ENCODE measurements around the gene CEP112.

The CEP112 gene

GRCh38 chr17:66203274-66204015 lies 11.5 kb upstream of the CEP112 start:
- no peak overlapping the region for H3K4me3 ChIP-seq (ENCODE audit: low read length)
- no peaks in the 10 kb centered on the region for H3K36me3 ChIP-seq (ENCODE audit: control insufficient read depth, low read depth, low read length)
- no peak overlapping the region for H3K9ac ChIP-seq (ENCODE audit: low read length)

GRCh38 chr17:66200685-66201092 lies 8.8 kb upstream of the CEP112 start:
- H3K9me3 ChIP-seq (ENCODE audit: control insufficient read depth, low read depth, low read length), result no peaks in the 10 kb centered on the region

More at GRCh38 chr17:66203274-66204015, 11.5 kb upstream of the CEP112 start:
- Histone ChIP-seq H3K27ac (ENCODE audit: low read length) (no peak overlapping the region), H3K27me3 (ENCODE audit: control insufficient read depth, insufficient read depth, low read length) (no peaks in the 10 kb centered on the region), H3K9me3 (ENCODE audit: control insufficient read depth, low read depth, low read length) (peaks cover 1% of the 10 kb centered on the region), H3K4me1 (ENCODE audit: control insufficient read depth, low read depth, low read length) (no peaks in the 10 kb centered on the region)

GRCh38 chr17:66198242-66198641 lies 6.3 kb upstream of the CEP112 start:
- no peaks in the 10 kb centered on the region for H3K36me3 ChIP-seq (ENCODE audit: control insufficient read depth, low read depth, low read length)
- no peaks in the 10 kb centered on the region for H3K27me3 ChIP-seq (ENCODE audit: control insufficient read depth, insufficient read depth, low read length)
- no peaks in the 10 kb centered on the region for H3K9me3 ChIP-seq (ENCODE audit: control insufficient read depth, low read depth, low read length)

More at GRCh38 chr17:66200685-66201092, 8.8 kb upstream of the CEP112 start:
- Histone ChIP-seq H3K27me3 (ENCODE audit: control insufficient read depth, insufficient read depth, low read length) (no peaks in the 10 kb centered on the region), H3K36me3 (ENCODE audit: control insufficient read depth, low read depth, low read length) (no peaks in the 10 kb centered on the region), H3K4me3 (ENCODE audit: low read length) (no peak overlapping the region), H3K4me1 (ENCODE audit: control insufficient read depth, low read depth, low read length) (no peaks in the 10 kb centered on the region), H3K27ac (ENCODE audit: low read length) (no peak overlapping the region), H3K9ac (ENCODE audit: low read length) (no peak overlapping the region)

GRCh38 chr17:66192378-66192687 lies 400 bp upstream of the CEP112 start:
- peak overlapping the region; percentile 9 for H3K9ac ChIP-seq (ENCODE audit: low read length)
- peaks cover 8% of the 10 kb centered on the region for H3K27me3 ChIP-seq (ENCODE audit: control insufficient read depth, insufficient read depth, low read length)
- H3K4me3 ChIP-seq (ENCODE audit: low read length), result peak overlapping the region; percentile 51
- H3K4me1 ChIP-seq (ENCODE audit: control insufficient read depth, low read depth, low read length), result peaks cover 13% of the 10 kb centered on the region
- peak overlapping the region; percentile 19 for H3K27ac ChIP-seq (ENCODE audit: low read length)
- H3K9me3 ChIP-seq (ENCODE audit: control insufficient read depth, low read depth, low read length), result no peaks in the 10 kb centered on the region
- no peaks in the 10 kb centered on the region for H3K36me3 ChIP-seq (ENCODE audit: control insufficient read depth, low read depth, low read length)

More at GRCh38 chr17:66198242-66198641, 6.3 kb upstream of the CEP112 start:
- Histone ChIP-seq H3K9ac (ENCODE audit: low read length) (no peak overlapping the region), H3K4me3 (ENCODE audit: low read length) (no peak overlapping the region), H3K27ac (ENCODE audit: low read length) (no peak overlapping the region), H3K4me1 (ENCODE audit: control insufficient read depth, low read depth, low read length) (no peaks in the 10 kb centered on the region)

- H3K27ac ChIP-seq (ENCODE audit: low read length), result no peak overlapping the region
Measured at GRCh38 chr17:66190738-66191592, 968 bp downstream of the CEP112 start.

GRCh38 chr17:66187718-66188117 lies 4.2 kb downstream of the CEP112 start:
- Histone ChIP-seq H3K4me1 (ENCODE audit: control insufficient read depth, low read depth, low read length) (peaks cover 13% of the 10 kb centered on the region), H3K9ac (ENCODE audit: low read length) (no peak overlapping the region), H3K27me3 (ENCODE audit: control insufficient read depth, insufficient read depth, low read length) (peaks cover 8% of the 10 kb centered on the region), H3K9me3 (ENCODE audit: control insufficient read depth, low read depth, low read length) (no peaks in the 10 kb centered on the region), H3K4me3 (ENCODE audit: low read length) (no peak overlapping the region), H3K36me3 (ENCODE audit: control insufficient read depth, low read depth, low read length) (no peaks in the 10 kb centered on the region), H3K27ac (ENCODE audit: low read length) (no peak overlapping the region)

More at GRCh38 chr17:66190738-66191592, 968 bp downstream of the CEP112 start:
- H3K4me1 ChIP-seq (ENCODE audit: control insufficient read depth, low read depth, low read length), result peaks cover 13% of the 10 kb centered on the region
- no peaks in the 10 kb centered on the region for H3K36me3 ChIP-seq (ENCODE audit: control insufficient read depth, low read depth, low read length)
- H3K9ac ChIP-seq (ENCODE audit: low read length), result peak overlapping the region; percentile 46
- no peaks in the 10 kb centered on the region for H3K9me3 ChIP-seq (ENCODE audit: control insufficient read depth, low read depth, low read length)
- peaks cover 8% of the 10 kb centered on the region for H3K27me3 ChIP-seq (ENCODE audit: control insufficient read depth, insufficient read depth, low read length)
- H3K4me3 ChIP-seq (ENCODE audit: low read length), result peak overlapping the region; percentile 59

- H3K36me3 ChIP-seq (ENCODE audit: control insufficient read depth, low read depth, low read length), result no peaks in the 10 kb centered on the region
- no peak overlapping the region for H3K9ac ChIP-seq (ENCODE audit: low read length)
- H3K4me3 ChIP-seq (ENCODE audit: low read length), result no peak overlapping the region
- no peaks in the 10 kb centered on the region for H3K9me3 ChIP-seq (ENCODE audit: control insufficient read depth, low read depth, low read length)
- H3K27me3 ChIP-seq (ENCODE audit: control insufficient read depth, insufficient read depth, low read length), result peaks cover 5% of the 10 kb centered on the region
- H3K4me1 ChIP-seq (ENCODE audit: control insufficient read depth, low read depth, low read length), result peaks cover 5% of the 10 kb centered on the region
- no peak overlapping the region for H3K27ac ChIP-seq (ENCODE audit: low read length)
Measured at GRCh38 chr17:66185862-66186261, 6.1 kb downstream of the CEP112 start.

- H3K9ac ChIP-seq (ENCODE audit: low read length), result no peak overlapping the region
- no peaks in the 10 kb centered on the region for H3K9me3 ChIP-seq (ENCODE audit: control insufficient read depth, low read depth, low read length)
- no peaks in the 10 kb centered on the region for H3K36me3 ChIP-seq (ENCODE audit: control insufficient read depth, low read depth, low read length)
- H3K27me3 ChIP-seq (ENCODE audit: control insufficient read depth, insufficient read depth, low read length), result no peaks in the 10 kb centered on the region
- H3K4me1 ChIP-seq (ENCODE audit: control insufficient read depth, low read depth, low read length), result no peaks in the 10 kb centered on the region
- no peak overlapping the region for H3K4me3 ChIP-seq (ENCODE audit: low read length)
- H3K27ac ChIP-seq (ENCODE audit: low read length), result no peak overlapping the region
Measured at GRCh38 chr17:66184392-66184791, 7.5 kb downstream of the CEP112 start.

- Histone ChIP-seq H3K27ac (ENCODE audit: low read length) (no peak overlapping the region), H3K9me3 (ENCODE audit: control insufficient read depth, low read depth, low read length) (no peaks in the 10 kb centered on the region), H3K9ac (ENCODE audit: low read length) (no peak overlapping the region), H3K4me1 (ENCODE audit: control insufficient read depth, low read depth, low read length) (no peaks in the 10 kb centered on the region), H3K27me3 (ENCODE audit: control insufficient read depth, insufficient read depth, low read length) (no peaks in the 10 kb centered on the region), H3K4me3 (ENCODE audit: low read length) (no peak overlapping the region), H3K36me3 (ENCODE audit: control insufficient read depth, low read depth, low read length) (no peaks in the 10 kb centered on the region)
Measured at GRCh38 chr17:66183529-66183928, 8.4 kb downstream of the CEP112 start.

GRCh38 chr17:66178642-66179041 lies 13.3 kb downstream of the CEP112 start:
- Histone ChIP-seq H3K36me3 (ENCODE audit: control insufficient read depth, low read depth, low read length) (no peaks in the 10 kb centered on the region), H3K4me3 (ENCODE audit: low read length) (no peak overlapping the region), H3K9me3 (ENCODE audit: control insufficient read depth, low read depth, low read length) (no peaks in the 10 kb centered on the region), H3K27ac (ENCODE audit: low read length) (no peak overlapping the region), H3K9ac (ENCODE audit: low read length) (no peak overlapping the region), H3K4me1 (ENCODE audit: control insufficient read depth, low read depth, low read length) (no peaks in the 10 kb centered on the region), H3K27me3 (ENCODE audit: control insufficient read depth, insufficient read depth, low read length) (no peaks in the 10 kb centered on the region)

- Histone ChIP-seq H3K27ac (ENCODE audit: low read length) (no peak overlapping the region), H3K9ac (ENCODE audit: low read length) (no peak overlapping the region), H3K36me3 (ENCODE audit: control insufficient read depth, low read depth, low read length) (no peaks in the 10 kb centered on the region), H3K4me1 (ENCODE audit: control insufficient read depth, low read depth, low read length) (no peaks in the 10 kb centered on the region), H3K4me3 (ENCODE audit: low read length) (no peak overlapping the region), H3K27me3 (ENCODE audit: control insufficient read depth, insufficient read depth, low read length) (no peaks in the 10 kb centered on the region), H3K9me3 (ENCODE audit: control insufficient read depth, low read depth, low read length) (no peaks in the 10 kb centered on the region)
Measured at GRCh38 chr17:66177048-66177447, 14.9 kb downstream of the CEP112 start.

Measured in iPS-18a (cell line).